Right lobe of liver (tissue), 4 donors: ENCODE measurements around the gene VPS26B.
"Not testable (repeated sequence)": the region's sequence is repeated elsewhere in the genome, so short reads cannot be mapped to it uniquely, and the experiment has no call there.

Source experiments
- POLR2A ChIP-seq: fragments of 450-650 bp; IDR thresholded peaks from one replicate; pipeline ENCODE4 v1.6.1; 2017; ENCODE audit warnings: antibody characterized with exemption, mild to moderate bottlenecking
- TF ChIP-seq, protein P1 (sequence below), 4 donors: fragments of 200-600 bp in 3 of 4; fragments of 450-650 bp in 1 of 4; IDR thresholded peaks; one replicate each; pipeline versions ENCODE4 v1.5.1 to v1.8.0; 2016 to 2022; ENCODE audit warnings: antibody characterized with exemption in 4 of 4, mild to moderate bottlenecking in 2 of 4
- donor health status: DM: no; HTN: no; CAD: no.
- donor health status: DM: no; HTN: no; CAD: no.
- donor health status: DM: no; HTN: yes; CAD: no.

DNA sequence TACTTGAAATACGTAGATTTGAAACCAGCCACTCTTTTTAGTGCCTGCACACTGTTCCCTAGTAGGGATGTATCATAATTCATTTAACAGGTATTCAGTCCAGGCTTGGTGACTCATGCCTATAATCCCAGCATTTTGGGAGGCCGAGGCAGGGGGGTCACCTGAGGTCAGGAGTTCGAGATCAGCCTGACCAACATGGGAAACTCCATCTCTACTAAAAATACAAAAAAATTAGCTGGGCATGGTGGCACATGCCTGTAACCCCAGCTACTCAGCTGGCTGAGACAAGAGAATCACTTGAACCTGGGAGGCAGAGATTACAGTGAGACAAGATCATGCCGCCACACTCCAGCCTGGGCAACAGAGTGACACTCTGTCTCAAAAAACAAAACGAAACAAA is 59.9 kb downstream of the VPS26B start:
- TF ChIP-seq, protein P1, sequence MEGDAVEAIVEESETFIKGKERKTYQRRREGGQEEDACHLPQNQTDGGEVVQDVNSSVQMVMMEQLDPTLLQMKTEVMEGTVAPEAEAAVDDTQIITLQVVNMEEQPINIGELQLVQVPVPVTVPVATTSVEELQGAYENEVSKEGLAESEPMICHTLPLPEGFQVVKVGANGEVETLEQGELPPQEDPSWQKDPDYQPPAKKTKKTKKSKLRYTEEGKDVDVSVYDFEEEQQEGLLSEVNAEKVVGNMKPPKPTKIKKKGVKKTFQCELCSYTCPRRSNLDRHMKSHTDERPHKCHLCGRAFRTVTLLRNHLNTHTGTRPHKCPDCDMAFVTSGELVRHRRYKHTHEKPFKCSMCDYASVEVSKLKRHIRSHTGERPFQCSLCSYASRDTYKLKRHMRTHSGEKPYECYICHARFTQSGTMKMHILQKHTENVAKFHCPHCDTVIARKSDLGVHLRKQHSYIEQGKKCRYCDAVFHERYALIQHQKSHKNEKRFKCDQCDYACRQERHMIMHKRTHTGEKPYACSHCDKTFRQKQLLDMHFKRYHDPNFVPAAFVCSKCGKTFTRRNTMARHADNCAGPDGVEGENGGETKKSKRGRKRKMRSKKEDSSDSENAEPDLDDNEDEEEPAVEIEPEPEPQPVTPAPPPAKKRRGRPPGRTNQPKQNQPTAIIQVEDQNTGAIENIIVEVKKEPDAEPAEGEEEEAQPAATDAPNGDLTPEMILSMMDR (IDR thresholded peaks at IDR 0.05): not testable (repeated sequence)
- not testable (repeated sequence) for TF ChIP-seq POLR2A
